ENCODE results near the gene TEX2.
A peak's percentile ranks its signal among the peaks of the same experiment; 100 is the strongest.

TEX2 gene, protein sequence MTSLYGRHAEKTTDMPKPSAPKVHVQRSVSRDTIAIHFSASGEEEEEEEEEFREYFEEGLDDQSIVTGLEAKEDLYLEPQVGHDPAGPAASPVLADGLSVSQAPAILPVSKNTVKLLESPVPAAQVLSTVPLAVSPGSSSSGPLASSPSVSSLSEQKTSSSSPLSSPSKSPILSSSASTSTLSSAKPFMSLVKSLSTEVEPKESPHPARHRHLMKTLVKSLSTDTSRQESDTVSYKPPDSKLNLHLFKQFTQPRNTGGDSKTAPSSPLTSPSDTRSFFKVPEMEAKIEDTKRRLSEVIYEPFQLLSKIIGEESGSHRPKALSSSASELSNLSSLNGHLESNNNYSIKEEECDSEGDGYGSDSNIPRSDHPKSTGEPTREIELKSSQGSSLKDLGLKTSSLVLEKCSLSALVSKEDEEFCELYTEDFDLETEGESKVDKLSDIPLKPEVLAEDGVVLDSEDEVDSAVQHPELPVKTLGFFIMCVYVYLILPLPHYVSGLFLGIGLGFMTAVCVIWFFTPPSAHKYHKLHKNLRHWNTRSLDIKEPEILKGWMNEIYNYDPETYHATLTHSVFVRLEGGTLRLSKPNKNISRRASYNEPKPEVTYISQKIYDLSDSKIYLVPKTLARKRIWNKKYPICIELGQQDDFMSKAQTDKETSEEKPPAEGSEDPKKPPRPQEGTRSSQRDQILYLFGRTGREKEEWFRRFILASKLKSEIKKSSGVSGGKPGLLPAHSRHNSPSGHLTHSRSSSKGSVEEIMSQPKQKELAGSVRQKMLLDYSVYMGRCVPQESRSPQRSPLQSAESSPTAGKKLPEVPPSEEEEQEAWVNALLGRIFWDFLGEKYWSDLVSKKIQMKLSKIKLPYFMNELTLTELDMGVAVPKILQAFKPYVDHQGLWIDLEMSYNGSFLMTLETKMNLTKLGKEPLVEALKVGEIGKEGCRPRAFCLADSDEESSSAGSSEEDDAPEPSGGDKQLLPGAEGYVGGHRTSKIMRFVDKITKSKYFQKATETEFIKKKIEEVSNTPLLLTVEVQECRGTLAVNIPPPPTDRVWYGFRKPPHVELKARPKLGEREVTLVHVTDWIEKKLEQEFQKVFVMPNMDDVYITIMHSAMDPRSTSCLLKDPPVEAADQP

GRCh38 chr17:64263000-64263766 lies at the start of gene TEX2:
TSS of gene TEX2 (minus strand) at chr17:64263260. CDS start at chr17:64214217, 49,043 bp downstream.
- DNase-seq (ENCODE audit: low read depth): peak; percentile 81

GRCh38 chr17:64309710-64310109 lies 46.6 kb upstream of the TEX2 start:
- DNase-seq (ENCODE audit: low read depth): no peak

DNA sequence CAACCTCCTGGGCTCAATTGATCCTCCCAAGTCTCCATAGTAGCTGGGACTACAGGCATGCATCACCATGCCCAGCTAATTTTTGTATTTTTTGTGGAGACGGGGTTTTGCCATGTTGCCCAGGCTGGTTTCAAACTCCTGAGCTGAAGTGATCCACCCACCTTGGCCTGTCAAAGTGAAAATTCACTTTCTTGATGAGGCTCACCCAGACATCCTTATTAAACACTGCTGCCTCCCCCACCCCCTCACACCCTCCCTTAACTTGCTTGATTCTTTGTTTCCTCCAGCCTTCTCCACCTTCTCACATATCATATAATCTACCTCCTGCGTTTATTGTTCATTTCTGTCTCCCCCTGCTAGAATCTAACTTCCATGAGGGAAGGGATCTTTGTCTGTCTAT lies 46.0 kb upstream of the TEX2 start:
- no peak for DNase-seq (ENCODE audit: low read depth)

DNA sequence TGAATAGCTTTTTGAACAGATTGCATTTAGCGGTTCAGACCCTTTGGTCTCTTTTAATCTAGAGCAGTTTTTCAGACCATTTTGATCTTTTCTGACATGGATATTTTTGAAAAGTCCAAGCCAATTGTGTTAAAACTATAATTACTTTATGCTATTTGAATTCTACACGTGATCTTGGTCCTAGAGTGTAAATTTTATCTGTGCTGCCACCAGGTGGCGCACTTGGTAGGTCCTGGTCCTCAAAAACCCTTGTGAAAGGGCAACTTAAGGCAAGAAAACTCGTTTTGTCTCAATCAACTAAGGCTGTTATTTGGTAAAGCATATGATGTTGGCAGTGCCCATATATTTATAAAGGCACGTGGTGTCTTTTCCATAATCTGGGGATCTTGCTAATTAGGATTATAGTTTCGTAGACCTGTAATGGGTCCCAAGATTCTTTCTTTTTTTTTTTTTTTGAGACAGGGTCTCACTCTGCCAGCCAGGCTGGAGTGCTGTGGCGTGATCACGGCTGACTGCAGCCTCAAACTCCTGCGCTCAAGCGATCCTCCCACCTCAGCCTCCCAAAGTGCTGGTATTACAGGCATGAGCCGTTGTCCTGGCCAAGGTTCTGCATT lies 43.9 kb upstream of the TEX2 start:
- peak; percentile 21 for DNase-seq (ENCODE audit: low read depth)

GRCh38 chr17:64304551-64304950 lies 41.5 kb upstream of the TEX2 start:
- no peak for DNase-seq (ENCODE audit: low read depth)

- DNase-seq (ENCODE audit: low read depth): no peak
Measured at GRCh38 chr17:64300699-64300965, 37.6 kb upstream of the TEX2 start.

GRCh38 chr17:64297467-64298088 lies 34.5 kb upstream of the TEX2 start:
- DNase-seq (ENCODE audit: low read depth): no peak

- DNase-seq (ENCODE audit: low read depth): no peak
Measured at GRCh38 chr17:64296246-64296645, 33.2 kb upstream of the TEX2 start.

GRCh38 chr17:64295146-64295545 lies 32.1 kb upstream of the TEX2 start:
- no peak for DNase-seq (ENCODE audit: low read depth)

- DNase-seq (ENCODE audit: low read depth): no peak
Measured at GRCh38 chr17:64291268-64291851, 28.3 kb upstream of the TEX2 start.

GRCh38 chr17:64289741-64290141 lies 26.7 kb upstream of the TEX2 start:
- DNase-seq (ENCODE audit: low read depth): no peak

DNA sequence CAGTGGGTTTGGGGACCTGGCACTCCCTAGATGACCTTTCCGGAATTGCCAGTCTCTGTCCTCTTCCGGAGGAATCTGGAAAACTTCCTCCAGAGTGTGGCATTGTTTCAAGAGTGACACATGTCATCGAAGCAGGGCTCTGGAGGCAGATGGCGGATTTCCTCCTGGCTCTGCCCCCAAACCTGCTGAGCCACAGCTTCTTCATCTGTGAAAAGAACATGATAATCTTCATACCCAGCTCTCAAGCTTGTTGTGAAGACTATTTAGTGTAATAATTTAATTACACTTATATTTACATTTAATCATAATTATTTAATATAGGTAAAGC lies 19.7 kb upstream of the TEX2 start:
- DNase-seq (ENCODE audit: low read depth): no peak

DNA sequence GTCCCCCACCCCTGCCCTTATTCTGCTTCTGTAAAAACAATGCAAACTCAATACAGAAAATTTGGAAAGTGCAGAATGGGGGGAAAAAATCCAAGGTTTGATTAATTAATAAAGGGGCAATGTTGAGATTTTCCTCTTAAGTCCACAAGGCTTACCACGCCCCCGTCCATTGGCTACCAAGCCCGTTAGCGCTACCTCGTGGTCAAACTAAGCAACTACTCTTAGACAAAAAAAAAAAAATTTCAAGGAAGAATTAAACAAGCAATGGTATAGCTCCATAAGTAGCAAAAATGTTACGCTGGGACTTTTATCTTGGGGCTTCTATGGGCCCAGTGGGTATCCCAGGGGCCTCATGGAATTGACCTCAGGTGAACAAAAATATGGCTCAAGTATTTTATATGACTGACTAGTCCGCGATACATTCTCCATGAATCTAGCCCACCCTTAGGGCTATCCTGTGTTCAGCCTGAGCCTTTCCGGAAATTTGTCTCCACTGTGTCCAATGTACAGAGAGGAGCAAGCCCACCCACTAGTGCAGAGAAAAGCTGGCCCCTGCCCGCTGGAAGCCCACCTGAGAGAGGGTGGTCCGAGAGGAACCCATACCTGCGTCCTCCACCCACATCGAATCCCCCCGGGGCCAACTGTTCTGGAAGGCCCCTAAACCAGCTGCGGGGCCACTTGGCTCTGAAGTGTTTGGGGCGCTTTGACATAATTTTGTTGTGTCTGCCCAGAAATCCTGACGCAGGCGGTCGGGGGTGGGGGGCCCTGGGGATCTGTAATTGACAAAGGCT lies 19.1 kb upstream of the TEX2 start:
- no peak for DNase-seq (ENCODE audit: low read depth)

DNA sequence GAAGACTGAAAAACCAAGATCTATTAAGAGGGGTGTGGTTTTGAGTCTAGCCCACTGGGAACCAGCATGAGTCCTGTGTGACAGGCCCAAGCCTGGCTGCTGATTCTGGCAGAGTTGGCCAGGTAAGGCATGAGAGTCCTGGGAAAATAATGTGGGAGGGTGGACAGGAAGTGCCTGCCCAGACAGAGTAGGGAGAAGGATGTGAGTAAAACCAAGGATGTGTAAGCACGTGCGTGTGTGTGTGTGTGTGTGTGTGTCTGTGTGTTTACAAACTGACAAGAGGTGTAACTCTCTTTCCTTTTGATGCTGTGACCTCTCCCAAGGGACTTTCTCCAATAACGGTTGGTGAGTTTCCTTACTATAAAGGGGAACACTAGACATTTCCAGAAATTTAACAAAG lies 15.6 kb upstream of the TEX2 start:
- no peak for DNase-seq (ENCODE audit: low read depth)

GRCh38 chr17:64277831-64278562 lies 14.9 kb upstream of the TEX2 start:
- DNase-seq (ENCODE audit: low read depth): no peak

GRCh38 chr17:64276961-64277505 lies 14.0 kb upstream of the TEX2 start:
- no peak for DNase-seq (ENCODE audit: low read depth)

- DNase-seq (ENCODE audit: low read depth): no peak
Measured at GRCh38 chr17:64275016-64275415, 12.0 kb upstream of the TEX2 start.

DNA sequence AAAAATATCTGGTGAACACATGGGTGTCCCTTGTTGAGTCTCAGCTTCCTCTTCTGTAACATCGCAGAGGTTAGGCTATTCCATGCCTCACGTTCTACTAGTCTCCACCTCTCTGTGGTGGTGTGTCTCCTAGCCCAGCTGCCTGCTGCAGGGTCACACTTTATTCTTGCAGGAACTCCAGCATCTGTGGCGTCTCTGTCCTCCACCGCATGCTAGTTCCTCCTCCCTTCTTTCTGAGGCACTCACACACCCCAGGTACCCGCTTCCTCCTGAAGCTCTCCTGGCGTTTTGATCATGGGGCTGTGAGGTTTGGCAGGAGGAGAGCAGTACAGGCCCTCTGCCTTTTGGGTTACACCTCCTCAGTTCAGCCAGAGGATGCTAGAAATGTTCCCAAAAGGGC lies 9.9 kb upstream of the TEX2 start:
- no peak for DNase-seq (ENCODE audit: low read depth)

DNA sequence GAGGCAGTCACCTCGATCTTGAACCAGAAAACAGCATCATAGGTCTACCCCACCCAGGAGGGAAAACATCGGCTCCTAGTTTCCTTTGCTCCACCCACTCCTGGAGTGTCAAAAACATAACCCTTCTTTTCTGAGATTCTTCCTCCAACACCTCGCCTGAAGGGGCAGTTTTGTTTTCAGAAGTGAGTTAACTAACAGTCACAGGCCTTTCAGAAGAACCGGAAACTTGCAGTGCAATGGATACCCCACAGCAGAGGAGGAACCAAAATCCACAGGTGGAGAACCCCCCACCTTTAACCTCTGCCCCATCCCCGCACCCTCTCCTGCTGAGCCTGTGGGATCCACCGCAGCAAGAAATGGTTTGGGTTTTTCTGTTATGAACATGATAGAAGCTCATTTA lies 7.8 kb upstream of the TEX2 start:
- DNase-seq (ENCODE audit: low read depth): no peak
